Measurements from ENCODE around the gene VNN1.
"Not testable (repeated sequence)": the region's sequence is repeated elsewhere in the genome, so short reads cannot be mapped to it uniquely, and the experiment has no call there.

VNN1 gene

GRCh38 chr6:132643547-132643946 lies 70.3 kb downstream of the VNN1 start:
- FAIRE-seq (no peak), DNase-seq (ENCODE audit: insufficient read length, low spot score) (no peak)
- TF ChIP-seq CTCF (IDR thresholded peaks at IDR 0.05; ENCODE audit: insufficient read depth, missing control alignments) = no peak

- FAIRE-seq; DNase-seq (ENCODE audit: insufficient read length, low spot score): not testable (repeated sequence)
Measured at GRCh38 chr6:132637135-132637534, 76.7 kb downstream of the VNN1 start.

DNA sequence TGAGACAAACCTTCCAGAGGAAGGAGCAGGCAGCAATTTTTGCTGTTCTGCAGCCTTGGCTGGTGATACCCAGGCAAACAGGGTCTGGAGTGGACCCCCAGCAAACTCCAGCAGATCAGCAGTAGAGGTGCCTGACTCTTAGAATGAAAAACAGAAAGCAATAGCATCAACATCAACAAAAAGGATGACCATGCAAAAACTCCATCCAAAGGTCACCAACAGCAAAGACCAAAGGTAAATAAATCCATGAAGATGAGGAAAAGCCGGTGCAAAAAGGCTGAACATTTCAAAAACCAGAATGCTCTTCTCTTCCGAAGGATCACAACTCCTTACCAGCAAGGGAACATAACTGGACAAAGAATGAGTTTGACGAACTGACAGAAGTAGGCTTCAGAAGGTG lies 77.9 kb downstream of the VNN1 start:
- DNase-seq (ENCODE audit: insufficient read length, low spot score); FAIRE-seq: not testable (repeated sequence)

DNA sequence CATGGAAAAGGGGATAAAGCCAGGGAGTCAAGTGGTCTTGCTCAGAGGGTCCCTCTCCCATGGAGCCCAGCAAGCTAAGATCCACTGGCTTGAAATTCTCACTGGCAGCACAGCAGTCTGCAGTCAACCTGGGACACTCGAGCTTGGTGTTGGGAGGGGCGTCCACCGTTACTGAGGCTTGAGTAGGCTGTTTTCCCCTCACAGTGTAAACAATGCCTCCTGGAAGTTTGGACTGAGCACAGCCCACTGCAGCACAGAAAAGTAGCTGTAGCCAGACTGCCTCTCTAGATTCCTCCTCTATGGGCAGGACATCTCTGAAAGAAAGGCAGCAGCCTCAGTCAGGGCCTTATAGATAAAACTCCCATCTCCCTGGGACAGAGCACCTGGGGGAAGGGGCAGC lies 78.6 kb downstream of the VNN1 start:
- DNase-seq (ENCODE audit: insufficient read length, low spot score); FAIRE-seq: not testable (repeated sequence)

GRCh38 chr6:132634796-132635195 lies 79.1 kb downstream of the VNN1 start:
- TF ChIP-seq CTCF (IDR thresholded peaks at IDR 0.05; ENCODE audit: insufficient read depth, missing control alignments) = no peak
- FAIRE-seq (no peak), DNase-seq (ENCODE audit: insufficient read length, low spot score) (no peak)

DNA sequence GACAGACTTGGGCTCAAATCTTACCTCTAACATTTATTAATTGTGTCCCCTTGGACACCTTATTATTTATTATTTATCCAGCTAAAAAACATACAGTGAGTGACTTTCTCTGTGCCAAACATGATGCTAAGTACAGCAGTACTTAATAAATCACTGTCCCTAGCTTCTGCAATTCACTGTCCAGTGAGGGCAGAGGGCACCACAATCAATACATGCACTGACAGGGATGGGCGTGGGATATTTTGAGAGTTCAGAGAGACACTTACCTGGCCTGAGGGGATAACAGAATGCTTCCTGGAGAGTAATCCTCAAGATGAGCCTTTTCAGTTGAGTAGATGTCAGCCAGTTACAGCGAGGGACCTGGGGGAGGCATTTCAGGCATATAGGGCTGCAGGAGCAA lies 80.5 kb downstream of the VNN1 start:
- no peak for TF ChIP-seq CTCF (IDR thresholded peaks at IDR 0.05; ENCODE audit: insufficient read depth, missing control alignments)
- DNase-seq (ENCODE audit: insufficient read length, low spot score) (no peak), FAIRE-seq (no peak)
